GM12891 (cell line): ENCODE data around the gene ATE1.

Experiments used
- POLR2A ChIP-seq: IDR thresholded peaks from 2 replicates; pipeline ENCODE4 v1.6.1; 2011; ENCODE audit warnings: low read depth, low read length, control low read depth
- TAF1 ChIP-seq: IDR thresholded peaks from 2 replicates; pipeline ENCODE4 v1.6.1; 2011; ENCODE audit warnings: low read depth, low read length, control low read depth

DNA sequence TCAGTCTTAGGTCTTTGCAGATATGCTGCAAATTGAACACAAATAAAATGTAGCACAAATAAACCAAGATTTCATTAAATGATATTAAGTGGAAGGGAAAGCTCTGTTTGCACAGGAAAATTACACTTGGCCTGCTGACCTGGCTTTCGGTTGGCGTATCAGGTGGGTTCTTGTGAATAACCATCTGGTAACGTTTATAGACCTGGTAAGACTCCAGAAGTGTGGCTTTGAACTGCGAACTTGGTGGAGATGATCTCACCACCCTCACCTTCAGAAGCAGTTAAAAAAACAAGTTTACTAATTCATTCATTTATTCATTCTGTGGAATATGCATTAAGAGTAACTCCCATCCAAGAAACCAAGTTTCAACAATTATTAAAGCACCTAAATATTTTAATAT, 28.1 kb downstream of the ATE1 start:
- no peak for TF ChIP-seq POLR2A
- no peak for TF ChIP-seq TAF1
